SKM-1 treated with dmso at 0.1 percent for 144 hours (cell line): ENCODE results near the gene COL17A1.

Experiments used
- DNase-seq: peaks from one replicate; lab custom pipeline; 2025; ENCODE audit not compliant: unreplicated experiment; lab: John Stamatoyannopoulos, UW

Gene COL17A1

GRCh38 chr10:104098358-104098925 lies 12.8 kb upstream of the COL17A1 start:
- no peak for DNase-seq

GRCh38 chr10:104096692-104097091 lies 11.0 kb upstream of the COL17A1 start:
- no peak for DNase-seq

GRCh38 chr10:104092749-104093148 lies 7.1 kb upstream of the COL17A1 start:
- no peak for DNase-seq

GRCh38 chr10:104090611-104091010 lies 4.9 kb upstream of the COL17A1 start:
- no peak for DNase-seq

- no peak for DNase-seq
These were observed 3.9 kb upstream of the COL17A1 start for GRCh38 chr10:104089621-104090020.

- no peak for DNase-seq
These were observed 2.6 kb upstream of the COL17A1 start for GRCh38 chr10:104088239-104088638.

- no peak for DNase-seq
These were observed 1.1 kb downstream of the COL17A1 start for GRCh38 chr10:104084482-104085142.

GRCh38 chr10:104081998-104082397 lies 3.7 kb downstream of the COL17A1 start:
- no peak for DNase-seq

- peak; percentile 42 for DNase-seq
These were observed 4.9 kb downstream of the COL17A1 start for GRCh38 chr10:104080762-104081161.

- DNase-seq, result no peak
These were observed 8.0 kb downstream of the COL17A1 start for GRCh38 chr10:104077663-104078151.

GRCh38 chr10:104077247-104077646 lies 8.4 kb downstream of the COL17A1 start:
- DNase-seq, result no peak

- DNase-seq, result no peak
These were observed 8.9 kb downstream of the COL17A1 start for GRCh38 chr10:104076743-104077160.

- no peak for DNase-seq
These were observed 11.2 kb downstream of the COL17A1 start for GRCh38 chr10:104074505-104074904.

GRCh38 chr10:104072786-104073185 lies 12.9 kb downstream of the COL17A1 start:
- no peak for DNase-seq

GRCh38 chr10:104069613-104070012 lies 16.1 kb downstream of the COL17A1 start:
- DNase-seq, result no peak

GRCh38 chr10:104067525-104067924 lies 18.2 kb downstream of the COL17A1 start:
- DNase-seq, result no peak

GRCh38 chr10:104066945-104067344 lies 18.7 kb downstream of the COL17A1 start:
- DNase-seq, result no peak

- no peak for DNase-seq
These were observed 19.9 kb downstream of the COL17A1 start for GRCh38 chr10:104065748-104066147.

GRCh38 chr10:104061196-104061595 lies 24.5 kb downstream of the COL17A1 start:
- no peak for DNase-seq

- DNase-seq, result no peak
These were observed 26.3 kb downstream of the COL17A1 start for GRCh38 chr10:104059364-104059763.

- no peak for DNase-seq
These were observed 28.0 kb downstream of the COL17A1 start for GRCh38 chr10:104057717-104058116.

- DNase-seq, result no peak
These were observed 28.9 kb downstream of the COL17A1 start for GRCh38 chr10:104056619-104057273.
